HEK293 (cell line): ENCODE data around the gene ARIH2.

Source experiments
- CTCF ChIP-seq: fragments of 450-650 bp; formaldehyde crosslinking; IDR thresholded peaks from 2 replicates; pipeline ENCODE4 v1.5.1; 2016; ENCODE audit warnings: missing biosample characterization, missing genetic modification characterization
- HOXC10 ChIP-seq: sonication (generic); formaldehyde crosslinking; IDR thresholded peaks from 2 replicates; pipeline ENCODE4 v1.8.1; 2023; ENCODE audit warnings: mild to moderate bottlenecking, missing genetic modification reagents
- KLF1 ChIP-seq: fragments of 450-650 bp; formaldehyde crosslinking; IDR thresholded peaks from 2 replicates; pipeline ENCODE4 v1.5.1; 2016; ENCODE audit warnings: missing biosample characterization, missing genetic modification characterization
- REPIN1 ChIP-seq: fragments of 450-650 bp; formaldehyde crosslinking; IDR thresholded peaks from 2 replicates; pipeline ENCODE4 v1.5.1; 2017; ENCODE audit warnings: missing biosample characterization, missing genetic modification characterization, low read depth
- REST ChIP-seq: fragments of 450-650 bp; formaldehyde crosslinking; IDR thresholded peaks from 2 replicates; pipeline ENCODE4 v1.5.1; 2016; ENCODE audit warnings: missing biosample characterization, missing genetic modification characterization
- TCF7L2 ChIP-seq: IDR thresholded peaks from 2 replicates; pipeline ENCODE4 v1.6.1; 2011; ENCODE audit warnings: low read depth, mild to moderate bottlenecking, inconsistent platforms, low read length, moderate library complexity, borderline replicate concordance
- ZNF121 ChIP-seq: fragments of 450-650 bp; formaldehyde crosslinking; IDR thresholded peaks from 2 replicates; pipeline ENCODE4 v1.5.1; 2016; ENCODE audit warnings: missing biosample characterization, missing genetic modification characterization
- ZNF184 ChIP-seq: fragments of 450-650 bp; IDR thresholded peaks from 2 replicates; pipeline ENCODE4 v1.5.1; 2018; ENCODE audit warnings: missing biosample characterization, mild to moderate bottlenecking, missing genetic modification characterization
- ZNF292 ChIP-seq: fragments of 450-650 bp; formaldehyde crosslinking; IDR thresholded peaks from 2 replicates; pipeline ENCODE4 v1.5.1; 2016; ENCODE audit warnings: low read depth, missing biosample characterization, missing genetic modification characterization, borderline replicate concordance
- ZNF324 ChIP-seq: fragments of 450-650 bp; formaldehyde crosslinking; IDR thresholded peaks from 2 replicates; pipeline ENCODE4 v1.5.1; 2016; ENCODE audit warnings: missing biosample characterization, missing genetic modification characterization
- ZNF514 ChIP-seq: fragments of 450-650 bp; formaldehyde crosslinking; IDR thresholded peaks from 2 replicates; pipeline ENCODE4 v1.5.1; 2016; ENCODE audit warnings: missing biosample characterization, missing genetic modification characterization
- ZNF571 ChIP-seq: fragments of 450-650 bp; formaldehyde crosslinking; IDR thresholded peaks from 2 replicates; pipeline ENCODE4 v1.5.0; 2017; ENCODE audit warnings: missing biosample characterization, missing genetic modification characterization
- ZSCAN16 ChIP-seq: fragments of 450-650 bp; formaldehyde crosslinking; IDR thresholded peaks from 2 replicates; pipeline ENCODE4 v1.5.1; 2016; ENCODE audit warnings: missing biosample characterization, missing genetic modification characterization

- TF ChIP-seq CTCF (tag by site-specific recombination) (no peak), TCF7L2 (no peak), HOXC10 (no peak), REST (tag by site-specific recombination) (no peak), ZNF324 (tag by site-specific recombination) (no peak), ZNF514 (no peak), ZNF292 (tag by site-specific recombination) (no peak), ZSCAN16 (tag by site-specific recombination) (no peak), ZNF571 (tag by site-specific recombination) (no peak), ZNF121 (tag by site-specific recombination) (no peak), KLF1 (no peak), ZNF184 (tag by site-specific recombination) (no peak), REPIN1 (tag by site-specific recombination) (no peak)
Measured at GRCh38 chr3:49006408-49007067, 87.9 kb downstream of the ARIH2 start.
